ENCODE data around the gene CYP4F22.

CYP4F22 gene

GRCh38 chr19:15538774-15539173 is 30.4 kb downstream of the CYP4F22 start:
- TF ChIP-seq ZNF274 (IDR thresholded peaks at IDR 0.05; ENCODE audit: low read depth, low read length) = no peak
- no peak overlapping the region for H3K4me3 ChIP-seq (ENCODE audit: low read length)

GRCh38 chr19:15539638-15540037 is 31.3 kb downstream of the CYP4F22 start:
- TF ChIP-seq ZNF274 (IDR thresholded peaks at IDR 0.05; ENCODE audit: low read depth, low read length) = no peak
- no peak overlapping the region for H3K4me3 ChIP-seq (ENCODE audit: low read length)

- TF ChIP-seq ZNF274 (IDR thresholded peaks at IDR 0.05; ENCODE audit: low read depth, low read length) = no peak
- H3K4me3 ChIP-seq (ENCODE audit: low read length) = no peak overlapping the region
Observed at GRCh38 chr19:15540435-15540834, 32.1 kb downstream of the CYP4F22 start.

GRCh38 chr19:15544283-15544682 is 36.0 kb downstream of the CYP4F22 start:
- H3K4me3 ChIP-seq (ENCODE audit: low read length) = no peak overlapping the region
- no peak for TF ChIP-seq ZNF274 (IDR thresholded peaks at IDR 0.05; ENCODE audit: low read depth, low read length)

DNA sequence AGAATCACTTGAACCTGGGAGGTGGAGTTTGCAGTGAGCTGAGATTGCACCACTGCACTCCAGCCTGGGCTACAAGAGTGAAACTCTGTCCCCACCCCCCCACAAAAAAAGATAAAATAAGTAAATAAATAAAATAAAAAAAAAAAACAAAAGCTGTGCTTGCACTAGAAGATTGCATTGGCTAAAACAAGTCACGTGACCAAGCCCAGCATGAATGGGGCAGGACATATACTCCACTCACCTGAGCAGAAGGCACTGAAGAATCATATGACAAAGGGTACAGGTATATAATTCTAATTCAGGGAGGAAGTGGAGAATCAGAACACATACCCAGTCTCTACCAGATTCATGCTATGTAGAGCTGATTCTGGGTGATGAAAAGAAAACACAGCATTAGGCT is 36.6 kb downstream of the CYP4F22 start:
- no peak overlapping the region for H3K4me3 ChIP-seq (ENCODE audit: low read length)
- TF ChIP-seq ZNF274 (IDR thresholded peaks at IDR 0.05; ENCODE audit: low read depth, low read length) = no peak

DNA sequence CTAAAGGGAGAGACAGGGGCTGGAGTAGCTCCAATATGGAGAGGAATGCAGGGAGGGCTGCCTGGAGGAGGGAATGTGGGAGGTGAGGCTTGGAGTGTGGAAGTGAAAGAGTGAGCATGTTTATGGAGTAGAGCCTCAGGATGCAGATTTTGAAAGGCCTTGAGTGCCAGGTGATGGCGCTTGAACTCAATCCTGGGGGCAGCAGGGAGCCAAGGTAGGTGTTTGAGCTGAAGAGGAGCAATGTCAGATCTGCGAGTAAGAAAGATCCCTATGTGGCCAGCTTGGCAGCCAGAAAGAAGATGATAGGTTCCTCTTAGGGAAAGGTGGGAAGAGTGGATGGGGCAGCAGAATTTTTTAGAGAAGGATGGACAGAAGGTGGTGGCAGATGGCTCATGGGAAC is 40.3 kb downstream of the CYP4F22 start:
- TF ChIP-seq ZNF274 (IDR thresholded peaks at IDR 0.05; ENCODE audit: low read depth, low read length) = no peak
- no peak overlapping the region for H3K4me3 ChIP-seq (ENCODE audit: low read length)

GRCh38 chr19:15549581-15549980 is 41.3 kb downstream of the CYP4F22 start:
- no peak for TF ChIP-seq ZNF274 (IDR thresholded peaks at IDR 0.05; ENCODE audit: low read depth, low read length)
- H3K4me3 ChIP-seq (ENCODE audit: low read length) = no peak overlapping the region

DNA sequence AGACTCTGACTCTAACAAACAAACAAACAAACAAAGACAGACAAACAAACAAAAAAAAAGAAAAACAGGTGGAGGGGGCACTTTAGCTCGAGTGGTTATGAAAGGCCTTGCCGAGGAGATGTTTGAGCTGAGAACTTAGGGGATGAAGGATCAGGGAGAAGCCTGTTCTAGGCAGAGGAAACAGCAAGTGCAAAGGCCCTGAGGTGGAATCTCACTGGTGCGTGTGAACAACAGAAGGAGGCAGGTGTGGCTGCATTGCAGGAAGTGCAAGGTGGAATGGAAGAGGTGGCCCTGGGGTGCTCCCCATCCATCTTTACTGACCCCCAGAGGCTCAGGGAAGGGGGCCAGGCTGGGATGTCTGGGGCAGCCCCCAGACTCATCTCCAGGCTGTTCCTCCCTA is 41.9 kb downstream of the CYP4F22 start:
- H3K4me3 ChIP-seq (ENCODE audit: low read length) = no peak overlapping the region
- no peak for TF ChIP-seq ZNF274 (IDR thresholded peaks at IDR 0.05; ENCODE audit: low read depth, low read length)

DNA sequence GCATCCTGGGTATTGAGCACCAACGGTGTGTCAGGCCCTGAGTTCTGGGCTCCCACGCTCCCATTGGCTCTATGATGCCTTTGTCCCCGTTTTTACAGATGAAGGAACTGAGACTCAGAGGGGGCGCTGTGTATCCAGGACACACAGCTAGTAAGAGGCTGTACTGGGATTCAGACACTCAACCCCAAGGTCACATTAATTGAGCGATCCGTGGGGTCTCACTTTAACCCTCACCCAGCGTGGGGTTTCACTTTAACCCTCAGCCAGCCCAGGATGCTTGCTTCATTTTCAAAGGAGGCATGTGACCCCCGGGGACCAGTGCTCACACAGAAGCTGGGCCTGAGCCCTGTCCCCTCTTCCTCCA is 42.6 kb downstream of the CYP4F22 start:
- peak overlapping the region; percentile 38; the same call in 1 of the 2 replicates for H3K4me3 ChIP-seq (ENCODE audit: low read length)
- no peak for TF ChIP-seq ZNF274 (IDR thresholded peaks at IDR 0.05; ENCODE audit: low read depth, low read length)

DNA sequence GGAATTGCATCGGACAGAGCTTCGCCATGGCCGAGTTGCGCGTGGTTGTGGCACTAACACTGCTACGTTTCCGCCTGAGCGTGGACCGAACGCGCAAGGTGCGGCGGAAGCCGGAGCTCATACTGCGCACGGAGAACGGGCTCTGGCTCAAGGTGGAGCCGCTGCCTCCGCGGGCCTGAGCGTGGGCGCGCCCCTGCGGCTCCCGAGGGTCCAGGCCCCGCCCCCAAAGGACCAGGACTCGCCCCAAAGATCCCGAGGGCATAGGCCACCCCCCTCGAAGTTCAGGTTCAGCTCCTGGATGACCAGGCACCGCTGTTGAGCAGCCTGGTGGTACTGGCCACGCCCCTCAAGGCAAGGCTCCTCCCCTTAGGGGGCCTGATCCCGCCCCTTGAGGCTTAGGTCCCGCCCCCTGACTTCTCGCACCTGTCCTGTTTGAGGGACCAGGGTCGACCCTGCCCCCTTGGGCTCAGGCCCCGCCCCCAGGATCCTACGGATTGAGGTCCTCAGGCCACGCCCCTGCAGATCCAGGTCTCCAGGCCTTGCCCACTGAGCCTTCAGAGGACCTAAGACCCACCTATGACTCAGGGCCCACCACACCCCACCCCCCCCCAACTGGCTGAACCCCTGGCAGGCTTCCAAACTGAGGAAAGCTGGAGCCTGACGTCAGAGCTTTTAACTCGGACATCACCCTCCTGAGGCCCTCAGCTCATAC is 43.1 kb downstream of the CYP4F22 start:
- no peak for TF ChIP-seq ZNF274 (IDR thresholded peaks at IDR 0.05; ENCODE audit: low read depth, low read length)

DNA sequence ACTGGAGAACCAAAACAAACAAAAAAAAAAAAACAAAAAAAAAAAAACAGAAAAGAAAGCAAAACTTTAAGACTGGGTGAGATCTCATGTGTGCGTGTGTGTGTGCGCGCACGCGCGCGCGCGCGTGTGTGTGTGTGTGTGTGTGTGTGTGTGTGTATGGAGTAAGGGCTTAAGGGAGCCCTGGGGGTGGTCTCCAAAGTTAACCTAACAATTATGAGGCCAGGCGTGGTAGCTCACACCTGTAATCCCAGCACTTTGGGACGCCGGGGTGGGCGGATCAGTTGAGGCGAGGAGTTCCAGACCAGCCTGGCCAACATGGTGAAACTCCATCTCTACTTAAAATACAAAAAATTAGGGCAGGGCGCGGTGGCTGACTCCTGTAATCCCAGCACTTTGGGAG is 46.7 kb downstream of the CYP4F22 start:
- TF ChIP-seq ZNF274 (IDR thresholded peaks at IDR 0.05; ENCODE audit: low read depth, low read length) = no peak
- no peak overlapping the region; the same call in 1 of the 2 replicates for H3K4me3 ChIP-seq (ENCODE audit: low read length)

More for the DNA sequence above, 43.1 kb downstream of the CYP4F22 start:
- H3K4me3 ChIP-seq (ENCODE audit: low read length) = peak overlapping the region; percentile 38; the same call in 1 of the 2 replicates

GRCh38 chr19:15555759-15556633 is 47.7 kb downstream of the CYP4F22 start:
- peak overlapping the region; percentile 23; the same call in 1 of the 2 replicates for H3K4me3 ChIP-seq (ENCODE audit: low read length)
- TF ChIP-seq ZNF274 (IDR thresholded peaks at IDR 0.05; ENCODE audit: low read depth, low read length) = no peak

DNA sequence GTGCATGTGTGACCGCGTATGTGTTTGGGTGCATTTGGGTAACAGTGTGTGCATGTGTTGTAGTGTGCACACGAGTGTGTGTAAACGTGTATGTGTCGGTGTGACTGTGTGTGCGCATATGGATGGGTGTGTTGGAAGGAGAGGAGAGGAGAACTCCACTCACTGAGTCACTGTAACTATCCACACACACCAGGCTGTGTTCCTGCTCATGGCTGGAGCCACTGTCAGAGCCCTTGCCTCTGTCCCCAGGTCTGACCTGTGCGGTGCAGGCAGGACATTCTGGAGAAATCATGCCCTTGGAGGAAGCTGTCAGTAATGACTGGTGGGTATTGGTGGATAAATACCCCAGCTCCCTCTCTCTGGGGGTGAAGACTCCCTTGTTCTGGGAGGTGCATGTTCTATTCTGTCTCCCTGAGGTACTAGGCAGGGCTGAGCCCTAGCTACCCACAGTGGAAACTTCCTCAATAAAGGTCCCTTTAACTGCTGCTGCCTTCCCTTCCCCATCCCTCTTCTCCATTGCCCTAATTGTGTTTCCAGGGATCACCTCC is 48.4 kb downstream of the CYP4F22 start:
- H3K4me3 ChIP-seq (ENCODE audit: low read length) = no peak overlapping the region
- no peak for TF ChIP-seq ZNF274 (IDR thresholded peaks at IDR 0.05; ENCODE audit: low read depth, low read length)

DNA sequence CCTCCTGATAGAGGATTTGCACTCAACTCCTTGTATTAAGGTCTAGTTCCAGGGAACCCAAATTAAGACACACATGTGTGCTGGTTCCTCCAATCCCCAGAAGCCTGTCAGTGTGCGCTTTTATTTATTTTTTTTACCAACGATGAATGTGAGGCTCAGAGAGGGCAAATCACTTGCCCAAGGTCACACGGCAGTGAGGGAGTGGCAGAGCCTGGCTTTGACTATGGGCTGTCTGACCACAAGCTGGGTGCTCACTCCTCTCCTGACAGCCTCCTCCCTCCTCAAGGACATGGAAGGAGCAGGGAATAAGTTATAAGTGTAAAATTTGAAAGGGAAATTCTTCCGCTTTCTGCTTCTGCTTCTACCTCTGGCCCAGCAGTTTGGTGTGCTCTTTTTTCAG is 48.9 kb downstream of the CYP4F22 start:
- no peak for TF ChIP-seq ZNF274 (IDR thresholded peaks at IDR 0.05; ENCODE audit: low read depth, low read length)

GRCh38 chr19:15562145-15562544 is 53.8 kb downstream of the CYP4F22 start:
- no peak for TF ChIP-seq ZNF274 (IDR thresholded peaks at IDR 0.05; ENCODE audit: low read depth, low read length)
- no peak overlapping the region for H3K4me3 ChIP-seq (ENCODE audit: low read length)

More for the DNA sequence above, 48.9 kb downstream of the CYP4F22 start:
- H3K4me3 ChIP-seq (ENCODE audit: low read length) = no peak overlapping the region
